Peyer's patch (tissue), 4 donors: Measurements from ENCODE around the gene ANKRD62.

ENCODE experiments used
- POLR2A ChIP-seq, 2 donors: fragments of 450-650 bp; IDR thresholded peaks; one replicate each; pipeline ENCODE4 v1.5.1; 2017; ENCODE audit warnings: antibody characterized with exemption in 2 of 2, mild to moderate bottlenecking in 2 of 2, moderate library complexity in 2 of 2
- TF ChIP-seq, protein P1 (sequence below), 6 experiments: fragments of 450-650 bp in 4 of 6; fragments of 200-600 bp in 2 of 6; sonication (generic) in 1 of 6; IDR thresholded peaks; one replicate each; pipeline ENCODE4 v1.5.1; 2017 to 2019; ENCODE audit warnings: antibody characterized with exemption in 6 of 6, mild to moderate bottlenecking in 3 of 6, moderate library complexity in 1 of 6

DNA sequence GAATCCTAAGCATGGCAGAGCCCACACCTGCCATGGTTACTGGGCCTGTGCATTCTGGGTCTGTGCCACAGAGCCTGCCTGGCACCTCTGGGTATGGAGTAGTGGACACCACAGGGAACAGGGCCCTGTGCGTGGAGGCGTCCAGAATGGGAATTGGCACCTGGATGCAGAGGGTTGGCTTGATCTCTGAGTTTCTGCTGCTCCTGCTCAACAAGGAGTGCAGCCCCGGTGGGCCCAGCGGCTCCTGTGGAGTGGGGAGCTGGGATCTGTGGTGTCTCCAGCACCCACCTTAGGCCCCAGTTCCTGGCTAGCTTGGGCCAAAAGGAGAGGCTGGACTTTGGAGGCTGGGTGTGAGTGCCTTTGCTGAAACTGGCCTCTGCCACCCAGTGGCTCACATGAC is 7.9 kb upstream of the ANKRD62 start:
- TF ChIP-seq, protein P1, sequence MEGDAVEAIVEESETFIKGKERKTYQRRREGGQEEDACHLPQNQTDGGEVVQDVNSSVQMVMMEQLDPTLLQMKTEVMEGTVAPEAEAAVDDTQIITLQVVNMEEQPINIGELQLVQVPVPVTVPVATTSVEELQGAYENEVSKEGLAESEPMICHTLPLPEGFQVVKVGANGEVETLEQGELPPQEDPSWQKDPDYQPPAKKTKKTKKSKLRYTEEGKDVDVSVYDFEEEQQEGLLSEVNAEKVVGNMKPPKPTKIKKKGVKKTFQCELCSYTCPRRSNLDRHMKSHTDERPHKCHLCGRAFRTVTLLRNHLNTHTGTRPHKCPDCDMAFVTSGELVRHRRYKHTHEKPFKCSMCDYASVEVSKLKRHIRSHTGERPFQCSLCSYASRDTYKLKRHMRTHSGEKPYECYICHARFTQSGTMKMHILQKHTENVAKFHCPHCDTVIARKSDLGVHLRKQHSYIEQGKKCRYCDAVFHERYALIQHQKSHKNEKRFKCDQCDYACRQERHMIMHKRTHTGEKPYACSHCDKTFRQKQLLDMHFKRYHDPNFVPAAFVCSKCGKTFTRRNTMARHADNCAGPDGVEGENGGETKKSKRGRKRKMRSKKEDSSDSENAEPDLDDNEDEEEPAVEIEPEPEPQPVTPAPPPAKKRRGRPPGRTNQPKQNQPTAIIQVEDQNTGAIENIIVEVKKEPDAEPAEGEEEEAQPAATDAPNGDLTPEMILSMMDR (IDR thresholded peaks at IDR 0.05) = no peak
- no peak for TF ChIP-seq POLR2A (IDR thresholded peaks at IDR 0.05)
